ENCODE results near the gene CCDC158. TPM values are rescaled to one million over a fixed set of nuclear protein-coding genes. Genes with fewer than 3 reads are reported as not detected.

The CCDC158 gene
- total and polyA plus RNA-seq, 12 donors = 0.01 to 1.0 (median 0.29) TPM

GRCh38 chr4:76270244-76271175 lies 150.4 kb downstream of the CCDC158 start:
- no peak overlapping the region for H3K4me3 ChIP-seq
- TF ChIP-seq, protein P1, sequence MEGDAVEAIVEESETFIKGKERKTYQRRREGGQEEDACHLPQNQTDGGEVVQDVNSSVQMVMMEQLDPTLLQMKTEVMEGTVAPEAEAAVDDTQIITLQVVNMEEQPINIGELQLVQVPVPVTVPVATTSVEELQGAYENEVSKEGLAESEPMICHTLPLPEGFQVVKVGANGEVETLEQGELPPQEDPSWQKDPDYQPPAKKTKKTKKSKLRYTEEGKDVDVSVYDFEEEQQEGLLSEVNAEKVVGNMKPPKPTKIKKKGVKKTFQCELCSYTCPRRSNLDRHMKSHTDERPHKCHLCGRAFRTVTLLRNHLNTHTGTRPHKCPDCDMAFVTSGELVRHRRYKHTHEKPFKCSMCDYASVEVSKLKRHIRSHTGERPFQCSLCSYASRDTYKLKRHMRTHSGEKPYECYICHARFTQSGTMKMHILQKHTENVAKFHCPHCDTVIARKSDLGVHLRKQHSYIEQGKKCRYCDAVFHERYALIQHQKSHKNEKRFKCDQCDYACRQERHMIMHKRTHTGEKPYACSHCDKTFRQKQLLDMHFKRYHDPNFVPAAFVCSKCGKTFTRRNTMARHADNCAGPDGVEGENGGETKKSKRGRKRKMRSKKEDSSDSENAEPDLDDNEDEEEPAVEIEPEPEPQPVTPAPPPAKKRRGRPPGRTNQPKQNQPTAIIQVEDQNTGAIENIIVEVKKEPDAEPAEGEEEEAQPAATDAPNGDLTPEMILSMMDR (IDR thresholded peaks at IDR 0.05) = no peak
- 81 to 87% methylated on average over 11 of the region's 11 CpGs for WGBS, 2 donors

GRCh38 chr4:76267811-76268210 lies 153.1 kb downstream of the CCDC158 start:
- intact Hi-C loops (cut with DNase I) = no loop called here
- Histone ChIP-seq H3K9me3 (no peaks in the 10 kb centered on the region), H3K4me1 (no peaks in the 10 kb centered on the region), H3K27me3 (no peaks in the 10 kb centered on the region), H3K4me3 (no peak overlapping the region), H3K36me3 (no peaks in the 10 kb centered on the region), H3K27ac (no peak overlapping the region)
- TF ChIP-seq, protein P1 (IDR thresholded peaks at IDR 0.05) = no peak
- 95 to 96% methylated on average over 6 of the region's 6 CpGs for WGBS, 2 donors
- DNase-seq (no peak), ATAC-seq (no peak)

More at GRCh38 chr4:76270244-76271175, 150.4 kb downstream of the CCDC158 start:
- no peaks in the 10 kb centered on the region for H3K4me1 ChIP-seq
- H3K27me3 ChIP-seq = no peaks in the 10 kb centered on the region
- no peaks in the 10 kb centered on the region for H3K9me3 ChIP-seq
- intact Hi-C loops (cut with DNase I) = no loop called here
- no peak overlapping the region for H3K27ac ChIP-seq
- DNase-seq (no peak), ATAC-seq (no peak)
- H3K36me3 ChIP-seq = no peaks in the 10 kb centered on the region

GRCh38 chr4:76266627-76267026 lies 154.3 kb downstream of the CCDC158 start:
- 73 to 75% methylated on average over 3 of the region's 3 CpGs for WGBS, 2 donors
- Histone ChIP-seq H3K4me1 (no peaks in the 10 kb centered on the region), H3K9me3 (no peaks in the 10 kb centered on the region), H3K4me3 (no peak overlapping the region), H3K27ac (no peak overlapping the region), H3K36me3 (no peaks in the 10 kb centered on the region), H3K27me3 (no peaks in the 10 kb centered on the region)
- ATAC-seq (peak in 2 of 8 donors; percentile 50 to 90), DNase-seq (no peak)
- TF ChIP-seq, protein P1 (IDR thresholded peaks at IDR 0.05) = no peak
- intact Hi-C loops (cut with DNase I) = no loop called here

- no peaks in the 10 kb centered on the region for H3K36me3 ChIP-seq
- TF ChIP-seq, protein P1 (IDR thresholded peaks at IDR 0.05) = no peak
- H3K4me3 ChIP-seq = no peak overlapping the region
- ATAC-seq (no peak), DNase-seq (no peak)
- no peaks in the 10 kb centered on the region for H3K4me1 ChIP-seq
- no peak overlapping the region for H3K27ac ChIP-seq
- 82 to 86% methylated on average over 6 of the region's 6 CpGs for WGBS, 2 donors
- intact Hi-C loops (cut with DNase I) = no loop called here
- no peaks in the 10 kb centered on the region for H3K27me3 ChIP-seq
- H3K9me3 ChIP-seq = no peaks in the 10 kb centered on the region
Observed at GRCh38 chr4:76265631-76266218, 155.2 kb downstream of the CCDC158 start.

Other genes with a start within 250 kb of the CCDC158 start
- gene SCARB2, start 207.3 kb downstream of the CCDC158 start, total RNA-seq = 100 to 1,000 TPM in 4 of 10 donors, 10 to 100 TPM in 6; 76.6 to 199 (median 94.9) TPM
- 100 to 1,000 TPM; 119 to 125 TPM for gene SCARB2, start 207.3 kb downstream of the CCDC158 start, polyA plus RNA-seq
- gene FAM47E, start 169.4 kb downstream of the CCDC158 start, total RNA-seq = 1 to 10 TPM; 2.1 to 6.3 (median 3.1) TPM
- gene FAM47E, start 169.4 kb downstream of the CCDC158 start, polyA plus RNA-seq = 1 to 10 TPM in 1 of 2 donors, under 1 TPM in 1; 0.68 to 4.7 TPM
- 10 to 100 TPM; 14.8 to 53.7 (median 22.6) TPM for gene STBD1, start 114.4 kb downstream of the CCDC158 start, total RNA-seq
- gene STBD1, start 114.4 kb downstream of the CCDC158 start, polyA plus RNA-seq = 10 to 100 TPM; 17.9 to 32.4 TPM
- gene SHROOM3, start 14.1 kb upstream of the CCDC158 start, total RNA-seq = 10 to 100 TPM in 9 of 10 donors, 1 to 10 TPM in 1; 9.5 to 33.3 (median 19.6) TPM
- gene SHROOM3, start 14.1 kb upstream of the CCDC158 start, polyA plus RNA-seq = 1 to 10 TPM; 1.7 to 5.3 TPM